GM12878 (cell line): Measurements from ENCODE around the gene ADAM10. TPM values are rescaled to one million over a fixed set of nuclear protein-coding genes. Genes with fewer than 3 reads are reported as not detected.

Experiments used
- ATAC-seq: fragments of 200-7000 bp; cut with Tn5 transposase; 3 replicates; pipeline ENCODE4 v1.9.1; 2020; ENCODE audit warnings: mild to moderate bottlenecking, moderate library complexity
- BruUV-seq: library from RNA; stranded (reverse); fragments of 400-500 nt; replicated peaks from 2 replicates; lab custom pipeline; 2021; lab: Mats Ljungman, UMichigan
- CTCF ChIA-PET: fragments of 300-600 bp; sonication (Branson Sonifier 250); formaldehyde crosslinking; extraction: SDS; loops from one replicate; lab custom pipeline; 2021; ENCODE audit warnings: inconsistent platforms; lab: Yijun Ruan, JAX
- POLR2A ChIA-PET: fragments of 350-600 bp; formaldehyde crosslinking; extraction: SDS; loops from one replicate; lab custom pipeline; 2021; ENCODE audit warnings: inconsistent platforms; lab: Charles Lee
- RAD21 ChIA-PET: fragments of 300-600 bp; sonication (Branson Sonifier 250); formaldehyde crosslinking; loops from one replicate; lab custom pipeline; 2023; ENCODE audit warnings: antibody characterized with exemption; ENCODE audit not compliant: unreplicated experiment; lab: Charles Lee
- SMC1A ChIA-PET: fragments of 300-600 bp; sonication (Branson Sonifier 250); formaldehyde crosslinking; loops from one replicate; lab custom pipeline; 2023; ENCODE audit not compliant: unreplicated experiment, uncharacterized antibody; lab: Charles Lee
- DNase-seq: peaks from one replicate; pipeline ENCODE4 v3.0.0-alpha.2; 2011; ENCODE audit warnings: low read depth, low spot score
- FAIRE-seq: peaks from 3 replicates; lab custom pipeline; 2011; peaks lifted over from hg19 to GRCh38; lab: Jason Lieb, UNC
- H2AFZ ChIP-seq: 2 replicates; pipeline ENCODE4 v1.6.0; 2011; ENCODE audit warnings: low read depth, low read length, control low read depth; ENCODE audit not compliant: control insufficient read depth
- H3K27ac ChIP-seq: 2 replicates; pipeline ENCODE4 v1.5.1; 2011; ENCODE audit warnings: control low read depth; ENCODE audit not compliant: control insufficient read depth, insufficient read depth
- H3K27me3 ChIP-seq, 2 experiments: replicated peaks in 1 of 2; 2 replicates each; pipeline versions ENCODE4 v1.6.0 to v1.6.1; 2011; ENCODE audit warnings: low read length in 1 of 2; ENCODE audit not compliant: control insufficient read depth in 2 of 2, insufficient read depth in 2 of 2
- H3K36me3 ChIP-seq, 2 experiments: 2 replicates each; pipeline ENCODE4 v1.5.1; 2011; ENCODE audit warnings: low read length in 1 of 2; ENCODE audit not compliant: control insufficient read depth in 2 of 2, insufficient read depth in 2 of 2
- H3K4me1 ChIP-seq: 2 replicates; pipeline ENCODE4 v1.6.1; 2011; ENCODE audit warnings: mild to moderate bottlenecking, low read length, moderate library complexity, mixed read lengths; ENCODE audit not compliant: control insufficient read depth, insufficient read depth
- H3K4me2 ChIP-seq: 2 replicates; pipeline ENCODE4 v1.6.0; 2011; ENCODE audit warnings: control low read depth; ENCODE audit not compliant: control insufficient read depth, insufficient read depth
- H3K4me3 ChIP-seq: fragments of 200-600 bp; sonication (generic); 2 replicates; pipeline ENCODE4 v1.5.1; 2016
- H3K79me2 ChIP-seq: 2 replicates; pipeline ENCODE4 v1.6.0; 2011; ENCODE audit warnings: low read length; ENCODE audit not compliant: control insufficient read depth, insufficient read depth
- H3K9ac ChIP-seq: 2 replicates; pipeline ENCODE4 v1.8.0; 2011; ENCODE audit warnings: low read length, control low read depth, mixed read lengths; ENCODE audit not compliant: control insufficient read depth, insufficient read depth
- H3K9me3 ChIP-seq: replicated peaks from 3 replicates; pipeline ENCODE4 v1.5.1; 2011; ENCODE audit warnings: mild to moderate bottlenecking, low read length; ENCODE audit not compliant: control insufficient read depth, insufficient read depth
- H4K20me1 ChIP-seq: 2 replicates; pipeline ENCODE4 v1.6.0; 2011; ENCODE audit not compliant: control insufficient read depth, insufficient read depth
- CHD2 ChIP-seq: IDR thresholded peaks from 2 replicates; pipeline ENCODE4 v1.6.1; 2011; ENCODE audit warnings: low read depth, low read length, improper control_type of control experiment, borderline replicate concordance
- EED ChIP-seq: sonication (generic); IDR thresholded peaks from 2 replicates; pipeline ENCODE4 v1.6.1; 2016; ENCODE audit warnings: antibody characterized with exemption, low read depth
- EZH2 ChIP-seq: IDR thresholded peaks from 2 replicates; pipeline ENCODE4 v1.6.1; 2012; ENCODE audit warnings: low read depth, mild to moderate bottlenecking, control low read depth, inconsistent platforms, low read length, borderline replicate concordance; ENCODE audit not compliant: control insufficient read depth
- HDAC2 ChIP-seq: fragments of 200-600 bp; sonication (generic); IDR thresholded peaks from 2 replicates; pipeline ENCODE4 v1.6.1; 2017
- SMAD1 ChIP-seq: fragments of 450-650 bp; IDR thresholded peaks from 2 replicates; pipeline ENCODE4 v1.6.1; 2018; ENCODE audit warnings: mild to moderate bottlenecking, low read depth; ENCODE audit not compliant: partially characterized antibody
- USF1 ChIP-seq: IDR thresholded peaks from 2 replicates; pipeline ENCODE4 v1.6.1; 2011; ENCODE audit warnings: borderline replicate concordance, low read depth, mild to moderate bottlenecking, moderate library complexity, mixed read lengths, low read length; ENCODE audit not compliant: insufficient read depth; ENCODE audit errors: extremely low read length
- ZBTB40 ChIP-seq: fragments of 450-650 bp; IDR thresholded peaks from 2 replicates; pipeline ENCODE4 v1.6.1; 2016; ENCODE audit warnings: mild to moderate bottlenecking, moderate library complexity, borderline replicate concordance
- WGBS: methylation state at CpG from one replicate; pipeline ENCODE4 v1.1.6; 2016; ENCODE audit warnings: low lambda C conversion rate; ENCODE audit not compliant: insufficient replicate concordance, insufficient coverage; ENCODE audit errors: missing lambda C conversion rate; 5-methylcytosine and 5-hydroxymethylcytosine counted together
- in situ Hi-C: fragments of 300-500 bp; cut with MboI; formaldehyde crosslinking; loops from 9 replicates; pipeline ENCODE4 v1.14.3; 2018; ENCODE audit warnings: mixed read lengths
- intact Hi-C: fragments of 100-400 bp; cut with micrococcal nuclease; formaldehyde crosslinking; loops from one replicate; pipeline ENCODE4 v1.14.2; 2022; ENCODE audit not compliant: unreplicated experiment
- polyA plus RNA-seq, 11 experiments: library from polyadenylated mRNA; depleted of rRNA in 4 of 11; unstranded in 6 of 11; stranded (reverse) in 5 of 11; fragments of >200 nt; fragmentation: Nextera tagmentation in 4 of 11; fragmentation: Illumina TruSeq in 1 of 11; extraction: Ambion mirVana in 4 of 11; extraction: Trizol in 1 of 11; gene quantifications; 1 replicate in 1 of 11; 2 replicates in 10 of 11; pipeline versions ENCODE4 v1.2.1 to v1.2.3, GENCODE V29; 2011 to 2016; ENCODE audit warnings: inconsistent platforms in 2 of 11, missing spikeins in 2 of 11, low read depth in 1 of 11
- total RNA-seq, 4 experiments: library from RNA; depleted of rRNA in 3 of 4; stranded (reverse); fragments of >200 nt in 3 of 4; fragmentation: Illumina TruSeq in 1 of 4; extraction: Trizol in 1 of 4; gene quantifications; 2 replicates each; pipeline versions ENCODE4 v1.2.1 to v1.2.3, GENCODE V29; 2013 to 2021

The ADAM10 gene
- total and polyA plus RNA-seq, 10 of the 15 experiments (the other 5 are each of a cell fraction or from before 2014, with no cell fraction given) = 10.0 to 88.9 (median 51.7) TPM

GRCh38 chr15:58602823-58603222 lies 146.7 kb downstream of the ADAM10 start (continued):
- TF ChIP-seq ZBTB40 (no peak), SMAD1 (no peak)

GRCh38 chr15:58598829-58599210 lies 150.7 kb downstream of the ADAM10 start:
- Histone ChIP-seq H3K27me3 (no peaks in the 10 kb centered on the region), H3K79me2 (no peaks in the 10 kb centered on the region), H4K20me1 (no peaks in the 10 kb centered on the region), H2AFZ (no peak overlapping the region), H3K4me1 (peaks cover 16% of the 10 kb centered on the region), H3K36me3 (peaks cover 0 to 18% of the 10 kb centered on the region in 2 experiments; a peak in 3 of 4 replicates)
- BruUV-seq = no TSS peak
- 97% methylated on average over 3 of the region's 4 CpGs for WGBS
- ChIA-PET CTCF (no interaction called here), RAD21 (no interaction called here)
- no peak for FAIRE-seq
- TF ChIP-seq HDAC2 (no peak), USF1 (no peak), EZH2 (no peak), EED (no peak), CHD2 (no peak)
- TF ChIP-seq, all 136 proteins: peak for 0
- in situ Hi-C loops (no loop called here), intact Hi-C loops (no loop called here)
- H3K4me3 ChIP-seq = no peak overlapping the region
- ChIA-PET POLR2A (no interaction called here), SMC1A (interaction anchor here (0.6 to 1.4 kb wide), 4 partner anchors 30 to 152 kb away, joined by 3 to 4 read pairs (median 3); no protein-coding TSS in a partner anchor)
- DNase-seq (no peak), ATAC-seq (no peak)
- H3K9ac ChIP-seq = no peak overlapping the region
- no peak overlapping the region for H3K27ac ChIP-seq
- no peak overlapping the region for H3K4me2 ChIP-seq
- no peaks in the 10 kb centered on the region for H3K9me3 ChIP-seq
